Stimulated activated naive CD8-positive, alpha-beta T cell treated with anti-CD3 and anti-CD28 coated beads, Interleukin-15, amount 100 ng/mL, for 72 hours (primary cell): ENCODE data around the gene FOXA3.
"Not testable (repeated sequence)": the region's sequence is repeated elsewhere in the genome, so short reads cannot be mapped to it uniquely, and the experiment has no call there.

Source experiments
- ATAC-seq: fragments of 150-1000 bp; cut with Tn5 transposase; 2 replicates; pipeline ENCODE4 v1.10.0; 2021; ENCODE audit warnings: mild to moderate bottlenecking, moderate library complexity
- DNase-seq, 2 donors: peaks; one replicate each; pipeline ENCODE4 v3.0.0; 2021 to 2022
- H3K27ac Mint-ChIP-seq, 2 donors: one replicate each; pipeline ENCODE4 v1.8.0; 2022; ENCODE audit warnings: mild to moderate bottlenecking in 2 of 2, mixed read lengths in 2 of 2, moderate library complexity in 2 of 2
- H3K27me3 Mint-ChIP-seq: one replicate; pipeline ENCODE4 v1.8.0; 2022; ENCODE audit warnings: mixed read lengths
- H3K4me1 Mint-ChIP-seq: one replicate; pipeline ENCODE4 v1.8.0; 2022; ENCODE audit warnings: mild to moderate bottlenecking, mixed read lengths
- H3K4me3 Mint-ChIP-seq, 2 donors: one replicate each; pipeline ENCODE4 v1.8.0; 2022; ENCODE audit warnings: mild to moderate bottlenecking in 2 of 2, mixed read lengths in 2 of 2, moderate library complexity in 1 of 2
- H3K9me3 Mint-ChIP-seq, 2 donors: one replicate each; pipeline ENCODE4 v1.8.0; 2022; ENCODE audit warnings: mixed read lengths in 2 of 2

The FOXA3 gene

GRCh38 chr19:45860359-45861259, 3.5 kb upstream of the FOXA3 start:
- no peak for ATAC-seq
- Mint-ChIP-seq H3K27ac (no peak overlapping the region), H3K4me1 (peaks cover 47% of the 10 kb centered on the region), H3K9me3 (no peaks in the 10 kb centered on the region), H3K4me3 (peak overlapping the region; percentile 52 to 94), H3K27me3 (peaks cover 25% of the 10 kb centered on the region)
- DNase-seq = no peak

- peak overlapping the region; percentile 94 to 98 for H3K4me3 Mint-ChIP-seq
- DNase-seq = no peak
- H3K27me3 Mint-ChIP-seq = peaks cover 41% of the 10 kb centered on the region
- no peaks in the 10 kb centered on the region for H3K9me3 Mint-ChIP-seq
- H3K4me1 Mint-ChIP-seq = peaks cover 47% of the 10 kb centered on the region
- H3K27ac Mint-ChIP-seq = peak overlapping the region; percentile 96
- ATAC-seq = no peak
These were observed 1.9 kb upstream of the FOXA3 start for GRCh38 chr19:45862271-45862563.

GRCh38 chr19:45862564-45863334, 1.4 kb upstream of the FOXA3 start, which contains the start of gene SYMPK:
SYMPK (minus strand) TSS chr19:45863147; CDS start chr19:45854495, 8,652 bp downstream.
- peak; percentile 97 for ATAC-seq
- Mint-ChIP-seq H3K9me3 (no peaks in the 10 kb centered on the region), H3K4me1 (peaks cover 47% of the 10 kb centered on the region), H3K27ac (peak within 1 kb of the TSS; percentile 96), H3K4me3 (peak within 1 kb of the TSS; percentile 94 to 98), H3K27me3 (peaks cover 43% of the 10 kb centered on the region)
- DNase-seq = peak; percentile 98 to 99

- DNase-seq (no peak), ATAC-seq (no peak)
- H3K27me3 Mint-ChIP-seq = peaks cover 43% of the 10 kb centered on the region
- peaks cover 41% of the 10 kb centered on the region for H3K4me1 Mint-ChIP-seq
- no peaks in the 10 kb centered on the region for H3K9me3 Mint-ChIP-seq
- peak overlapping the region; percentile 94 to 98 for H3K4me3 Mint-ChIP-seq
- H3K27ac Mint-ChIP-seq = peak overlapping the region; percentile 94 to 96
These were observed 739 bp upstream of the FOXA3 start for GRCh38 chr19:45863335-45863839.

GRCh38 chr19:45864629-45865082, 530 bp downstream of the FOXA3 start:
- Mint-ChIP-seq H3K4me1 (peaks cover 39% of the 10 kb centered on the region), H3K9me3 (no peaks in the 10 kb centered on the region), H3K27ac (no peak overlapping the region), H3K4me3 (peak overlapping the region; percentile 70 to 75), H3K27me3 (peaks cover 43% of the 10 kb centered on the region)
- ATAC-seq (no peak), DNase-seq (no peak)

- Mint-ChIP-seq H3K27me3 (peaks cover 43% of the 10 kb centered on the region), H3K27ac (no peak overlapping the region), H3K4me1 (peaks cover 34% of the 10 kb centered on the region), H3K9me3 (no peaks in the 10 kb centered on the region), H3K4me3 (no peak overlapping the region)
- ATAC-seq (no peak), DNase-seq (no peak)
These were observed 1.3 kb downstream of the FOXA3 start for GRCh38 chr19:45865269-45865948.

GRCh38 chr19:45866400-45867176, 2.5 kb downstream of the FOXA3 start:
- peaks cover 25% of the 10 kb centered on the region for H3K4me1 Mint-ChIP-seq
- H3K4me3 Mint-ChIP-seq = no peak overlapping the region
- ATAC-seq (no peak), DNase-seq (no peak)
- H3K27me3 Mint-ChIP-seq = peaks cover 43% of the 10 kb centered on the region
- H3K27ac Mint-ChIP-seq = no peak overlapping the region
- H3K9me3 Mint-ChIP-seq = no peaks in the 10 kb centered on the region

- DNase-seq, H3K27ac Mint-ChIP-seq, H3K4me3 Mint-ChIP-seq, H3K9me3 Mint-ChIP-seq, ATAC-seq: not testable (repeated sequence)
- H3K4me1 Mint-ChIP-seq = peaks cover 18% of the 10 kb centered on the region
- peaks cover 43% of the 10 kb centered on the region for H3K27me3 Mint-ChIP-seq
These were observed 3.1 kb downstream of the FOXA3 start for GRCh38 chr19:45867241-45867640.

- ATAC-seq (no peak), DNase-seq (no peak)
- no peak overlapping the region for H3K27ac Mint-ChIP-seq
- no peak overlapping the region for H3K4me3 Mint-ChIP-seq
- H3K9me3 Mint-ChIP-seq = no peaks in the 10 kb centered on the region
- peaks cover under 1% of the 10 kb centered on the region for H3K4me1 Mint-ChIP-seq
- peaks cover 39% of the 10 kb centered on the region for H3K27me3 Mint-ChIP-seq
These were observed 6.7 kb downstream of the FOXA3 start for GRCh38 chr19:45870798-45871197.

GRCh38 chr19:45872095-45872919, 8.2 kb downstream of the FOXA3 start:
- Mint-ChIP-seq H3K9me3 (no peaks in the 10 kb centered on the region), H3K4me1 (peaks cover 9% of the 10 kb centered on the region), H3K4me3 (no peak overlapping the region), H3K27me3 (peaks cover 34% of the 10 kb centered on the region), H3K27ac (no peak overlapping the region)
- DNase-seq = no peak
- no peak for ATAC-seq

- Mint-ChIP-seq H3K9me3 (no peaks in the 10 kb centered on the region), H3K27me3 (peaks cover 43% of the 10 kb centered on the region), H3K4me1 (peaks cover 15% of the 10 kb centered on the region), H3K4me3 (no peak overlapping the region), H3K27ac (no peak overlapping the region)
- DNase-seq (no peak), ATAC-seq (no peak)
These were observed 9.2 kb downstream of the FOXA3 start for GRCh38 chr19:45873219-45873772.

GRCh38 chr19:45874620-45874966, 10.5 kb downstream of the FOXA3 start:
- Mint-ChIP-seq H3K27ac (no peak overlapping the region), H3K9me3 (no peaks in the 10 kb centered on the region), H3K4me1 (peaks cover 20% of the 10 kb centered on the region), H3K4me3 (no peak overlapping the region), H3K27me3 (peaks cover 49% of the 10 kb centered on the region)
- ATAC-seq = no peak
- no peak for DNase-seq

- ATAC-seq = peak; percentile 78
These were observed 12.0 kb downstream of the FOXA3 start for GRCh38 chr19:45876161-45876410.

More at GRCh38 chr19:45876161-45876410, 12.0 kb downstream of the FOXA3 start:
- H3K4me1 Mint-ChIP-seq = peaks cover 22% of the 10 kb centered on the region
- H3K9me3 Mint-ChIP-seq = no peaks in the 10 kb centered on the region
- H3K27me3 Mint-ChIP-seq = peaks cover 49% of the 10 kb centered on the region
- H3K27ac Mint-ChIP-seq = no peak overlapping the region
- H3K4me3 Mint-ChIP-seq = peak overlapping the region; percentile 59 to 66
- no peak for DNase-seq
